HEK293T (cell line): ENCODE results near the gene LSAMP.

Experiments used
- BHLHE40 ChIP-seq: fragments of 450-650 bp; IDR thresholded peaks from 2 replicates; pipeline ENCODE4 v1.6.1; 2016; ENCODE audit warnings: mild to moderate bottlenecking, moderate library complexity, borderline replicate concordance
- CTBP1 ChIP-seq: fragments of 450-650 bp; IDR thresholded peaks from 2 replicates; pipeline ENCODE4 v1.6.1; 2016; ENCODE audit warnings: borderline replicate concordance
- ELF4 ChIP-seq: fragments of 450-650 bp; IDR thresholded peaks from 2 replicates; pipeline ENCODE4 v1.6.1; 2017; ENCODE audit warnings: antibody characterized with exemption
- FOXK2 ChIP-seq: fragments of 450-650 bp; IDR thresholded peaks from 2 replicates; pipeline ENCODE4 v1.6.1; 2016; ENCODE audit warnings: mild to moderate bottlenecking
- FOXM1 ChIP-seq: fragments of 450-650 bp; IDR thresholded peaks from 2 replicates; pipeline ENCODE4 v1.6.1; 2017; ENCODE audit warnings: mild to moderate bottlenecking, borderline replicate concordance
- HDGF ChIP-seq: fragments of 450-650 bp; IDR thresholded peaks from 2 replicates; pipeline ENCODE4 v1.6.1; 2017; ENCODE audit warnings: antibody characterized with exemption, borderline replicate concordance
- L3MBTL2 ChIP-seq: fragments of 450-650 bp; conservative IDR thresholded peaks from 2 replicates; pipeline ENCODE4 v1.6.1; 2016; ENCODE audit warnings: mild to moderate bottlenecking
- NFRKB ChIP-seq: fragments of 450-650 bp; IDR thresholded peaks from 2 replicates; pipeline ENCODE4 v1.6.1; 2016; ENCODE audit warnings: mild to moderate bottlenecking, moderate library complexity
- TARDBP ChIP-seq: fragments of 450-650 bp; IDR thresholded peaks from 2 replicates; pipeline ENCODE4 v1.6.1; 2016

DNA sequence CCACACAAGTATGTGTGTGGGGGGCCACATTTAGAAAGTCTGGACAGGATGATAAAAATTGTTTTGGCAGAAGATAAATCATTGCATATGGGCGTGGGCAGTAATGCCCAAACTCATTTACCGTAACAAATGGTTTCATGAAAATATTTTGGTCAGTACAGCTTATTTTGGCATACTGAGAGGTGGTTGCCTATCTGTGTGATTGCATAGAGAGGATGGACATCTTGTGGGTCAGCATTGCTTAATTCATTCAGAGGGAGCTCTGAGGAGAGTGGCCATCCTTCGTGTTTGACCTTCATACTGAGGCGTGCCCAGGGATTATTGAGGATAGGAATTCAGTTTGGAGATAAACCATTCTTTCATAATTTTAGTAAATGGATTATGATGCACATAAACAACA is 659.5 kb downstream of the LSAMP start:
- TF ChIP-seq HDGF: no peak
- no peak for TF ChIP-seq TARDBP
- no peak for TF ChIP-seq BHLHE40
- no peak for TF ChIP-seq NFRKB
- no peak for TF ChIP-seq CTBP1
- no peak for TF ChIP-seq FOXK2
- no peak for TF ChIP-seq ELF4
- no peak for TF ChIP-seq L3MBTL2
- TF ChIP-seq FOXM1: no peak
